BJ (cell line): ENCODE measurements around the gene TAAR1. TPM values are rescaled to one million over a fixed set of nuclear protein-coding genes. Genes with fewer than 3 reads are reported as not detected.
"Not testable (repeated sequence)": the region's sequence is repeated elsewhere in the genome, so short reads cannot be mapped to it uniquely, and the experiment has no call there.

Experiments used
- CTCF ChIA-PET: fragments of 350-600 bp; formaldehyde crosslinking; extraction: SDS; loops from one replicate; lab custom pipeline; 2021; ENCODE audit warnings: antibody characterized with exemption, inconsistent platforms; lab: Yijun Ruan, JAX
- POLR2A ChIA-PET: fragments of 300-600 bp; sonication (Branson Sonifier 250); formaldehyde crosslinking; extraction: SDS; loops from one replicate; lab custom pipeline; 2021; ENCODE audit warnings: antibody characterized with exemption; lab: Charles Lee
- DNase-seq: peaks from one replicate; pipeline ENCODE4 v3.0.0-alpha.2; 2011; ENCODE audit warnings: low read depth
- H3K27me3 ChIP-seq: 2 replicates; pipeline ENCODE4 v1.6.0; 2011; ENCODE audit warnings: low read length; ENCODE audit not compliant: control insufficient read depth, insufficient read depth
- H3K36me3 ChIP-seq: 2 replicates; pipeline ENCODE4 v1.5.1; 2011; ENCODE audit warnings: low read length; ENCODE audit not compliant: control insufficient read depth, insufficient read depth
- H3K4me3 ChIP-seq: 2 replicates; pipeline ENCODE4 v1.5.1; 2011; ENCODE audit warnings: low read depth, mild to moderate bottlenecking, control low read depth, low read length
- CTCF ChIP-seq: IDR thresholded peaks from 2 replicates; pipeline ENCODE4 v1.5.1; 2011; ENCODE audit warnings: low read depth, mild to moderate bottlenecking, control low read depth, inconsistent platforms, low read length, moderate library complexity; ENCODE audit not compliant: insufficient read depth
- polyA plus RNA-seq: library from polyadenylated mRNA; depleted of rRNA; stranded (reverse); fragments of >200 nt; gene quantifications from 2 replicates; pipeline ENCODE4 v1.2.3, GENCODE V29; 2011

TAAR1 gene
- polyA plus RNA-seq, 1 experiment = not detected

- Histone ChIP-seq H3K27me3 (no peaks in the 10 kb centered on the region), H3K36me3 (no peaks in the 10 kb centered on the region), H3K4me3 (no peak overlapping the region)
- DNase-seq = peak; percentile 0
- ChIA-PET CTCF (interaction anchor here (0.6 to 1.2 kb wide), 3 partner anchors 18 to 118 kb away, joined by 3 read pairs; no protein-coding TSS in a partner anchor), POLR2A (no interaction called here)
- no peak for TF ChIP-seq CTCF
These were observed 10.6 kb downstream of the TAAR1 start for GRCh38 chr6:132648356-132648755.

- TF ChIP-seq CTCF = no peak
- CTCF ChIA-PET = interaction anchor here (1.1 kb wide), 1 partner anchor 25 kb away, joined by 4 read pairs; no protein-coding TSS in a partner anchor
These were observed 15.4 kb downstream of the TAAR1 start for GRCh38 chr6:132643547-132643946.

DNA sequence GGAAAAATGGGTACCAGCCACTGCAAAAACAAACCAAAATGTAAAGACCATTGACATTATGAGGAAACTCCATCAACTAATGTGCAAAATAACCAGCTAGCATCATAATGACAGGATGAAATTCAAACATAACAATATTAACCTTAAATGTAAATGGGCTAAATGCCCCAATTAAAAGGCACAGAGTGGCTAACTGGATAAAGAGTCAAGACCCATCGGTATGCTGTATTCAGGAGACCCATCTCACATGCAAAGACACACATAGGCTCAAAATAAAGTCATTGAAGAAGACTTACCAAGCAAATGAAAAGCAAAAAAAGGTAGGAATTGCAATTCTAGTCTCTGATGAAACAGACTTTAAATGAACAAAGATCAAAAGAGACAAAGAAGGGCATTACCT, 21.8 kb downstream of the TAAR1 start:
- H3K4me3 ChIP-seq, POLR2A ChIA-PET, CTCF ChIA-PET, H3K27me3 ChIP-seq, H3K36me3 ChIP-seq, DNase-seq: not testable (repeated sequence)

More at GRCh38 chr6:132643547-132643946, 15.4 kb downstream of the TAAR1 start:
- DNase-seq = no peak
- H3K4me3 ChIP-seq = no peak overlapping the region
- H3K27me3 ChIP-seq = no peaks in the 10 kb centered on the region
- POLR2A ChIA-PET = no interaction called here
- H3K36me3 ChIP-seq = no peaks in the 10 kb centered on the region

- not testable (repeated sequence) for H3K4me3 ChIP-seq, H3K27me3 ChIP-seq, H3K36me3 ChIP-seq, DNase-seq
- POLR2A ChIA-PET = interaction anchor here (0.7 kb wide), 1 partner anchor 138 kb away, joined by 3 read pairs; no protein-coding TSS in a partner anchor
- CTCF ChIA-PET = interaction anchor here (1.6 kb wide), 1 partner anchor 34 kb away, joined by 4 read pairs; no protein-coding TSS in a partner anchor
These were observed 23.1 kb downstream of the TAAR1 start for GRCh38 chr6:132635906-132636305.

GRCh38 chr6:132635288-132635687, 23.7 kb downstream of the TAAR1 start:
- CTCF ChIA-PET = interaction anchor here (1.6 kb wide), 1 partner anchor 35 kb away, joined by 4 read pairs; no protein-coding TSS in a partner anchor
- H3K36me3 ChIP-seq, H3K4me3 ChIP-seq, POLR2A ChIA-PET, H3K27me3 ChIP-seq, DNase-seq: not testable (repeated sequence)

- ChIA-PET POLR2A (no interaction called here), CTCF (interaction anchor here (1.6 kb wide), 1 partner anchor 35 kb away, joined by 4 read pairs; no protein-coding TSS in a partner anchor)
- TF ChIP-seq CTCF = no peak
- H3K4me3 ChIP-seq = no peak overlapping the region
- no peaks in the 10 kb centered on the region for H3K27me3 ChIP-seq
- no peaks in the 10 kb centered on the region for H3K36me3 ChIP-seq
- DNase-seq = no peak
These were observed 24.2 kb downstream of the TAAR1 start for GRCh38 chr6:132634796-132635195.

GRCh38 chr6:132633362-132633761, 25.6 kb downstream of the TAAR1 start:
- Histone ChIP-seq H3K27me3 (no peaks in the 10 kb centered on the region), H3K4me3 (no peak overlapping the region), H3K36me3 (no peaks in the 10 kb centered on the region)
- CTCF ChIA-PET = no interaction called here
- no peak for DNase-seq
- TF ChIP-seq CTCF = no peak
- POLR2A ChIA-PET = no interaction called here
